MCF 10A (cell line): Measurements from ENCODE around the gene USH1G. TPM values are rescaled to one million over a fixed set of nuclear protein-coding genes. Genes with fewer than 3 reads are reported as not detected.

Source experiments
- BruUV-seq: library from RNA; stranded (reverse); fragments of 400-500 nt; replicated peaks from 2 replicates; lab custom pipeline; 2021; lab: Mats Ljungman, UMichigan
- CTCF ChIA-PET: fragments of 300-600 bp; sonication (Branson Sonifier 250); formaldehyde crosslinking; extraction: SDS; loops from one replicate; lab custom pipeline; 2021; ENCODE audit warnings: antibody characterized with exemption, inconsistent platforms; lab: Yijun Ruan, JAX
- POLR2A ChIA-PET: fragments of 300-600, 350-650 bp; sonication (Branson Sonifier 250); formaldehyde crosslinking; extraction: SDS; loops from one replicate; lab custom pipeline; 2020; ENCODE audit warnings: antibody characterized with exemption, inconsistent platforms; lab: Yijun Ruan, JAX
- DNase-seq: peaks from one replicate; pipeline ENCODE4 v3.0.0-alpha.2; 2018; ENCODE audit not compliant: unreplicated experiment
- H3K27ac Mint-ChIP-seq: one replicate; pipeline ENCODE4 v1.8.0; 2022; ENCODE audit warnings: mild to moderate bottlenecking, low read depth, mixed read lengths; ENCODE audit not compliant: unreplicated experiment
- H3K27me3 Mint-ChIP-seq: one replicate; pipeline ENCODE4 v1.8.0; 2022; ENCODE audit warnings: mixed read lengths; ENCODE audit not compliant: insufficient read depth, unreplicated experiment
- H3K36me3 Mint-ChIP-seq: one replicate; pipeline ENCODE4 v1.8.0; 2022; ENCODE audit warnings: mild to moderate bottlenecking, moderate library complexity, mixed read lengths; ENCODE audit not compliant: insufficient read depth, unreplicated experiment
- H3K4me1 Mint-ChIP-seq: one replicate; pipeline ENCODE4 v1.8.0; 2022; ENCODE audit warnings: mixed read lengths; ENCODE audit not compliant: insufficient read depth, unreplicated experiment
- H3K4me3 Mint-ChIP-seq: one replicate; pipeline ENCODE4 v1.8.0; 2022; ENCODE audit warnings: mild to moderate bottlenecking, moderate library complexity, mixed read lengths; ENCODE audit not compliant: unreplicated experiment
- H3K9me3 Mint-ChIP-seq: one replicate; pipeline ENCODE4 v1.8.0; 2022; ENCODE audit warnings: mixed read lengths; ENCODE audit not compliant: unreplicated experiment
- intact Hi-C: fragments of 100-400 bp; cut with micrococcal nuclease; formaldehyde crosslinking; loops from 2 replicates; pipeline ENCODE4 v1.14.1; 2022
- total RNA-seq: library from RNA; stranded (reverse); gene quantifications from 2 replicates; pipeline ENCODE4 v1.2.3, GENCODE V29; 2022
- TF ChIP-seq, protein P1 (sequence below): fragments of 200-600 bp; IDR thresholded peaks from one replicate; pipeline ENCODE4 v1.8.0; 2022; ENCODE audit warnings: antibody characterized with exemption, mild to moderate bottlenecking; ENCODE audit not compliant: unreplicated experiment

The USH1G gene
- total RNA-seq, 1 experiment from 2014 or later, result not detected

DNA sequence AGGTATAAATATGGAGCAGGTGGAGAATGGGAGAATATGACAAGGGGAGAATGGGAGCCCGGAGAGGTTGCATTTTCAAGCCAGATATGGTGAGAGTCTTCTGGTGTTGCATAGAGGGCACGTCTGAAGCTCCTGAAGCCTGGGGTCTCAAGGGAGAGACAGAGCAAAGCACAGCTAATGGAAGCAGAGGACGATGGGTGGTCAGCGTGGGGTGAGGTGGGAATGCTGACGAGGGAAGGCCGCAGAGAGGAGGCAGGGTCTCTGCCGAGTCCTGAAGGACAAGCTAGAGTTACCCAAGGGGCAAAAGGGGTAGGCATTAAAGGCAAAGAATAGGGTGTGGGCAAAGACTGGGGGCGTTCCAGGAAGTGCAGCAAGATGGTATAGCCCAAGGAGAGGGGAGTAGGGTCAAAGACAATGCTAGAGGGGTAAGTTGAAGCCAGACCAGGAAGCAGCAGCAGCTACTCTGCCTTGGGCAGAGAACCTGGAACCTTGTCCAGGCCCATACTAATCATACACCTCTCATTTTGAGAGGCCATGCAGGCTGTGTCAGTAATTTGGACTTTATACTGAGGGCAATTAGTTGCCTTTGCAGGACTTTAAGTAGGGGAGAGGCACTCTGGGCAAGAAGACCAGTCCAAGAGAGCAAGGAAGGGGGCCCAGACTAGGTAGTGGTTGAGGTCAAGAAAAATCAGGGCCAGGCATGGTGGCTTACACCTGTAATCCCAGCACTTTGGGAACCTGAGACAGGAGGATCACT lies 15.3 kb upstream of the USH1G start:
- peaks cover 21% of the 10 kb centered on the region for H3K27me3 Mint-ChIP-seq
- CTCF ChIA-PET, result interaction anchor here (0.6 to 0.7 kb wide), 2 partner anchors 23 to 111 kb away, joined by 3 to 4 read pairs; no protein-coding TSS in a partner anchor
- H3K27ac Mint-ChIP-seq, result no peak overlapping the region
- peaks cover 6% of the 10 kb centered on the region for H3K36me3 Mint-ChIP-seq
- TF ChIP-seq, protein P1, sequence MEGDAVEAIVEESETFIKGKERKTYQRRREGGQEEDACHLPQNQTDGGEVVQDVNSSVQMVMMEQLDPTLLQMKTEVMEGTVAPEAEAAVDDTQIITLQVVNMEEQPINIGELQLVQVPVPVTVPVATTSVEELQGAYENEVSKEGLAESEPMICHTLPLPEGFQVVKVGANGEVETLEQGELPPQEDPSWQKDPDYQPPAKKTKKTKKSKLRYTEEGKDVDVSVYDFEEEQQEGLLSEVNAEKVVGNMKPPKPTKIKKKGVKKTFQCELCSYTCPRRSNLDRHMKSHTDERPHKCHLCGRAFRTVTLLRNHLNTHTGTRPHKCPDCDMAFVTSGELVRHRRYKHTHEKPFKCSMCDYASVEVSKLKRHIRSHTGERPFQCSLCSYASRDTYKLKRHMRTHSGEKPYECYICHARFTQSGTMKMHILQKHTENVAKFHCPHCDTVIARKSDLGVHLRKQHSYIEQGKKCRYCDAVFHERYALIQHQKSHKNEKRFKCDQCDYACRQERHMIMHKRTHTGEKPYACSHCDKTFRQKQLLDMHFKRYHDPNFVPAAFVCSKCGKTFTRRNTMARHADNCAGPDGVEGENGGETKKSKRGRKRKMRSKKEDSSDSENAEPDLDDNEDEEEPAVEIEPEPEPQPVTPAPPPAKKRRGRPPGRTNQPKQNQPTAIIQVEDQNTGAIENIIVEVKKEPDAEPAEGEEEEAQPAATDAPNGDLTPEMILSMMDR, result no peak
- BruUV-seq, result no TSS peak
- intact Hi-C loops, result no loop called here
- H3K9me3 Mint-ChIP-seq, result no peaks in the 10 kb centered on the region
- DNase-seq, result no peak
- H3K4me3 Mint-ChIP-seq, result no peak overlapping the region
- peaks cover 3% of the 10 kb centered on the region for H3K4me1 Mint-ChIP-seq
- POLR2A ChIA-PET, result no interaction called here

GRCh38 chr17:74937064-74938051 lies 14.3 kb upstream of the USH1G start:
- no peak overlapping the region for H3K27ac Mint-ChIP-seq
- H3K4me1 Mint-ChIP-seq, result no peaks in the 10 kb centered on the region
- BruUV-seq, result no TSS peak
- CTCF ChIA-PET, result interaction anchor here (0.5 to 1.0 kb wide), 4 partner anchors 21 to 550 kb away, joined by 3 to 4 read pairs (median 3); no protein-coding TSS in a partner anchor
- no peaks in the 10 kb centered on the region for H3K9me3 Mint-ChIP-seq
- TF ChIP-seq, protein P1, result no peak
- H3K4me3 Mint-ChIP-seq, result no peak overlapping the region
- H3K27me3 Mint-ChIP-seq, result peaks cover 21% of the 10 kb centered on the region
- H3K36me3 Mint-ChIP-seq, result peaks cover 6% of the 10 kb centered on the region
- no peak for DNase-seq
- POLR2A ChIA-PET, result interaction anchor here (0.6 to 1.0 kb wide), 4 partner anchors 12 to 111 kb away, joined by 3 to 4 read pairs (median 3); partner anchors contain the start of gene FDXR
- intact Hi-C loops, result no loop called here

- Mint-ChIP-seq H3K9me3 (no peaks in the 10 kb centered on the region), H3K4me3 (no peak overlapping the region), H3K4me1 (no peaks in the 10 kb centered on the region), H3K36me3 (peaks cover 6% of the 10 kb centered on the region), H3K27me3 (peaks cover 21% of the 10 kb centered on the region), H3K27ac (no peak overlapping the region)
- intact Hi-C loops, result no loop called here
- ChIA-PET CTCF (no interaction called here), POLR2A (interaction anchor here (0.6 kb wide), 1 partner anchor 110 kb away, joined by 4 read pairs; no protein-coding TSS in a partner anchor)
- DNase-seq, result no peak
- TF ChIP-seq, protein P1, result no peak
- no TSS peak for BruUV-seq
These were observed 13.4 kb upstream of the USH1G start for GRCh38 chr17:74936470-74936799.
